Keratinocyte (primary cell): Measurements from ENCODE around the gene TMPRSS6.

ENCODE experiments used
- CTCF ChIP-seq, 3 experiments: IDR thresholded peaks in 1 of 3; conservative IDR thresholded peaks in 1 of 3; optimal IDR thresholded peaks in 1 of 3; 2 replicates in 2 of 3; 3 replicates in 1 of 3; pipeline versions ENCODE3 to v1.5.1; 2011; ENCODE audit warnings: low read length in 3 of 3, mild to moderate bottlenecking in 3 of 3, moderate library complexity in 2 of 3, control low read depth in 1 of 3, inconsistent platforms in 1 of 3; ENCODE audit not compliant: insufficient read depth in 2 of 3; ENCODE audit errors: extremely low read depth in 1 of 3
- EZH2 ChIP-seq: IDR thresholded peaks from one replicate; pipeline ENCODE4 v1.6.1; 2012; ENCODE audit warnings: inconsistent platforms, mild to moderate bottlenecking, low read length, moderate library complexity

- TF ChIP-seq CTCF (optimal IDR thresholded peaks at IDR 0.05 in 1 of 3, IDR thresholded peaks at IDR 0.05 in 1 of 3, conservative IDR thresholded peaks at IDR 0.05 in 1 of 3; ENCODE audit: extremely low read depth in 1 of 3, insufficient read depth in 2 of 3, low read length in 3 of 3) (no peak), EZH2 (no peak)
Measured at GRCh38 chr22:37018815-37019308, 90.7 kb downstream of the TMPRSS6 start.
